BE2C (cell line): Measurements from ENCODE around the gene KRT83.

Experiments used
- DNase-seq: peaks from one replicate; pipeline ENCODE4 v3.0.0-alpha.2; 2020
- H3K27me3 ChIP-seq: fragments of 250-450 bp; sonication (Bioruptor Pico); 2 replicates; pipeline ENCODE4 v1.5.1; 2020; ENCODE audit warnings: mild to moderate bottlenecking
- H3K36me3 ChIP-seq: fragments of 250-450 bp; sonication (Bioruptor Pico); 2 replicates; pipeline ENCODE4 v1.5.1; 2020; ENCODE audit warnings: mild to moderate bottlenecking
- H3K4me1 ChIP-seq: fragments of 250-450 bp; sonication (Bioruptor Pico); 2 replicates; pipeline ENCODE4 v1.5.1; 2020
- H3K4me3 ChIP-seq: 2 replicates; pipeline ENCODE4 v1.5.1; 2011; ENCODE audit warnings: low read depth, low read length
- H3K9me3 ChIP-seq: fragments of 250-450 bp; sonication (Bioruptor Pico); 2 replicates; pipeline ENCODE4 v1.5.1; 2020
- CTCF ChIP-seq: IDR thresholded peaks from 2 replicates; pipeline ENCODE4 v1.5.1; 2012; ENCODE audit warnings: mild to moderate bottlenecking, low read depth, low read length

Gene KRT83

GRCh38 chr12:52337054-52337453, 15.9 kb upstream of the KRT83 start:
- Histone ChIP-seq H3K4me1 (no peaks in the 10 kb centered on the region; the same call in none of the 2 replicates), H3K27me3 (peaks cover 16% of the 10 kb centered on the region), H3K36me3 (no peaks in the 10 kb centered on the region), H3K4me3 (no peak overlapping the region), H3K9me3 (no peaks in the 10 kb centered on the region)
- no peak for TF ChIP-seq CTCF
- DNase-seq: no peak

- TF ChIP-seq CTCF: no peak
- Histone ChIP-seq H3K4me3 (no peak overlapping the region), H3K4me1 (no peaks in the 10 kb centered on the region; the same call in none of the 2 replicates), H3K27me3 (peaks cover 16% of the 10 kb centered on the region), H3K9me3 (no peaks in the 10 kb centered on the region), H3K36me3 (no peaks in the 10 kb centered on the region)
- DNase-seq: no peak
Observed at GRCh38 chr12:52336641-52337040, 15.4 kb upstream of the KRT83 start.

- peak; percentile 63 for DNase-seq
Observed at GRCh38 chr12:52335598-52336262, 14.5 kb upstream of the KRT83 start.

GRCh38 chr12:52334185-52334584, 13.0 kb upstream of the KRT83 start:
- H3K27me3 ChIP-seq: peaks cover 13% of the 10 kb centered on the region
- no peaks in the 10 kb centered on the region; the same call in none of the 2 replicates for H3K4me1 ChIP-seq
- no peak overlapping the region for H3K4me3 ChIP-seq
- no peak for TF ChIP-seq CTCF
- no peak for DNase-seq
- no peaks in the 10 kb centered on the region for H3K36me3 ChIP-seq
- no peaks in the 10 kb centered on the region for H3K9me3 ChIP-seq

More at GRCh38 chr12:52335598-52336262, 14.5 kb upstream of the KRT83 start:
- no peak overlapping the region for H3K4me3 ChIP-seq
- H3K9me3 ChIP-seq: no peaks in the 10 kb centered on the region
- no peak for TF ChIP-seq CTCF
- no peaks in the 10 kb centered on the region for H3K36me3 ChIP-seq
- no peaks in the 10 kb centered on the region; the same call in none of the 2 replicates for H3K4me1 ChIP-seq
- peaks cover 13% of the 10 kb centered on the region for H3K27me3 ChIP-seq

GRCh38 chr12:52333321-52333720, 12.1 kb upstream of the KRT83 start:
- Histone ChIP-seq H3K9me3 (no peaks in the 10 kb centered on the region), H3K36me3 (no peaks in the 10 kb centered on the region), H3K4me1 (no peaks in the 10 kb centered on the region; the same call in none of the 2 replicates), H3K27me3 (peaks cover 7% of the 10 kb centered on the region), H3K4me3 (no peak overlapping the region)
- TF ChIP-seq CTCF: no peak
- DNase-seq: no peak

DNA sequence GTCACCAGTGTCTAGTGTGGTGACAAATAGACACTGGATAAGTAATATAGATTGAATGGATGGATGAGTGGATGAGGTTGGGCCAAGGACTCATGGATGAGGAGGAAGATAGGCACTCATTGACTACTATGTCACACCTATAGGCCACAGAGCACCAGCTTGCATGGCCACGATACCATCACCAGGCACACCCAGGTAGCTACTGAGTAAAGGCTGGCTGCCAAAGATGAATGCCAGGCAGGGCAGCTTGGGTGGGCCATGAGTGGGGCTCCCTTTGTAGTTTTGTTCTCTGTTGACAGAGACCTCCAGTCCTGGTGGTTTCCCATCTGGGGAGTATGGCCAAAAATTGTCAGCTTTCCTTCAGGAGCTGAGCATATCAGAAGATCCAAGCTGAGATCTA, 11.2 kb upstream of the KRT83 start:
- Histone ChIP-seq H3K4me1 (no peaks in the 10 kb centered on the region; the same call in none of the 2 replicates), H3K36me3 (no peaks in the 10 kb centered on the region), H3K4me3 (no peak overlapping the region), H3K27me3 (peaks cover 2% of the 10 kb centered on the region), H3K9me3 (no peaks in the 10 kb centered on the region)
- no peak for DNase-seq
- TF ChIP-seq CTCF: no peak
